GM19239 (cell line): Measurements from ENCODE around the gene ENTREP1.
"Not testable (repeated sequence)": the region's sequence is repeated elsewhere in the genome, so short reads cannot be mapped to it uniquely, and the experiment has no call there.

Source experiments
- DNase-seq: peaks from one replicate; pipeline ENCODE4 v3.0.0; 2011; ENCODE audit warnings: low spot score; ENCODE audit not compliant: insufficient read length
- FAIRE-seq: peaks from 2 replicates; lab custom pipeline; 2011; peaks lifted over from hg19 to GRCh38; lab: Jason Lieb, UNC

ENTREP1 gene

DNA sequence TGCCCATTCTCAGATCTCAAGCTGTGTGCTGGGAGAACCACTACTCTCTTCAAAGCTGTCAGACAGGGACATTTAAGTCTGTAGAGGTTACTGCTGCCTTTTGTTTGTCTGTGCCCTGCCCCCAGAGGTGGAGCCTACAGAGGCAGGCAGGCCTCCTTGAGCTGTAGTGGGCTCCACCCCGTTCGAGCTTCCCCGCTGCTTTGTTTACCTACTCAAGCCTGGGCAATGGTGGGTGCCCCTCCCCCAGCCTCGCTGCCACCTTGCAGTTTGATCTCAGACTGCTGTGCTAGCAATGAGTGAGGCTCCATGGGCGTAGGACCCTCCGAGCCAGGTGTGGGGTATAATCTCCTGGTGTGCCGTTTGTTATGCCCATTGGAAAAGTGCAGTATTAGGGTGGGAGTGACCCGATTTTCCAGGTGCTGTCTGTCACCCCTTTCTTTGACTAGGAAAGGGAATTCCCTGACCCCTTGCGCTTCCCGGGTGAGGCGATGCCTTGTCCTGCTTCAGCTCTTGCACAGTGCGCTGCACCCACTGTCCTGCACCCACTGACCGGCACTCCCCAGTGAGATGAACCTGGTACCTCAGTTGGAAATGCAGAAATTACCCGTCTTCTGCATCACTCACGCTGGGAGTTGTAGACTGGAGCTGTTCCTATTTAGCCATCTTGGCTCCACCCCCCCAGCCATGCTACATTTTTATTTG, 115.4 kb downstream of the ENTREP1 start:
- not testable (repeated sequence) for FAIRE-seq, DNase-seq
